HEK293T (cell line): ENCODE measurements around the gene PID1.

Experiments
- BHLHE40 ChIP-seq: fragments of 450-650 bp; IDR thresholded peaks from 2 replicates; pipeline ENCODE4 v1.6.1; 2016; ENCODE audit warnings: mild to moderate bottlenecking, moderate library complexity, borderline replicate concordance
- FOXA1 ChIP-seq: fragments of 450-650 bp; IDR thresholded peaks from 2 replicates; pipeline ENCODE4 v1.6.1; 2016; ENCODE audit warnings: mild to moderate bottlenecking
- FOXK2 ChIP-seq: fragments of 450-650 bp; IDR thresholded peaks from 2 replicates; pipeline ENCODE4 v1.6.1; 2016; ENCODE audit warnings: mild to moderate bottlenecking
- SP1 ChIP-seq: fragments of 450-650 bp; IDR thresholded peaks from 2 replicates; pipeline ENCODE4 v1.6.1; 2017

DNA sequence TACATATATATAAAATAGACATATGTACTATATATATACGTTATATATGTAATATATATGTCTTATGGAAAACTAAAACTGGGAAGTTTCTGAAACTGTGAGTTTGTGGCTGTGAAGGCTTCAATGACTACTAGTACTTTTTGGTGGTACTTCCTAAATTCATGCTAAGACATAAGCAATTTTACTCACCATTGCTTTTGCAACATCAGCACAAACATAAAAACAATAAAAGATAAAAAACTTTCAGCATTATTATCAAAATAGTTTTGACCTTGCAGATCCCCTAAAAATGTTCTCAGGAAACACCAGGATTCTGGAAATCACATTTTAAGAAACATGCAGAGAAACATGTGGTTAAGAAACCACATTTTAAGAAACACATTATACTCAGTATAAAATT lies 269.9 kb downstream of the PID1 start:
- no peak for TF ChIP-seq BHLHE40
- no peak for TF ChIP-seq FOXK2
- TF ChIP-seq FOXA1 = no peak
- TF ChIP-seq SP1 = no peak
